GM12878 (cell line): Measurements from ENCODE around the gene TTC23. TPM values are rescaled to one million over a fixed set of nuclear protein-coding genes. Genes with fewer than 3 reads are reported as not detected.

Experiments used
- ATAC-seq: fragments of 200-7000 bp; cut with Tn5 transposase; 3 replicates; pipeline ENCODE4 v1.9.1; 2020; ENCODE audit warnings: mild to moderate bottlenecking, moderate library complexity
- BruUV-seq: library from RNA; stranded (reverse); fragments of 400-500 nt; replicated peaks from 2 replicates; lab custom pipeline; 2021; lab: Mats Ljungman, UMichigan
- CTCF ChIA-PET: fragments of 300-600 bp; sonication (Branson Sonifier 250); formaldehyde crosslinking; extraction: SDS; loops from one replicate; lab custom pipeline; 2021; ENCODE audit warnings: inconsistent platforms; lab: Yijun Ruan, JAX
- POLR2A ChIA-PET: fragments of 350-600 bp; formaldehyde crosslinking; extraction: SDS; loops from one replicate; lab custom pipeline; 2021; ENCODE audit warnings: inconsistent platforms; lab: Charles Lee
- RAD21 ChIA-PET: fragments of 300-600 bp; sonication (Branson Sonifier 250); formaldehyde crosslinking; loops from one replicate; lab custom pipeline; 2023; ENCODE audit warnings: antibody characterized with exemption; ENCODE audit not compliant: unreplicated experiment; lab: Charles Lee
- SMC1A ChIA-PET: fragments of 300-600 bp; sonication (Branson Sonifier 250); formaldehyde crosslinking; loops from one replicate; lab custom pipeline; 2023; ENCODE audit not compliant: unreplicated experiment, uncharacterized antibody; lab: Charles Lee
- DNase-seq: peaks from one replicate; pipeline ENCODE4 v3.0.0-alpha.2; 2011; ENCODE audit warnings: low read depth, low spot score
- FAIRE-seq: peaks from 3 replicates; lab custom pipeline; 2011; peaks lifted over from hg19 to GRCh38; lab: Jason Lieb, UNC
- H2AFZ ChIP-seq: 2 replicates; pipeline ENCODE4 v1.6.0; 2011; ENCODE audit warnings: low read depth, low read length, control low read depth; ENCODE audit not compliant: control insufficient read depth
- H3K27ac ChIP-seq: 2 replicates; pipeline ENCODE4 v1.5.1; 2011; ENCODE audit warnings: control low read depth; ENCODE audit not compliant: control insufficient read depth, insufficient read depth
- H3K27me3 ChIP-seq, 2 experiments: replicated peaks in 1 of 2; 2 replicates each; pipeline versions ENCODE4 v1.6.0 to v1.6.1; 2011; ENCODE audit warnings: low read length in 1 of 2; ENCODE audit not compliant: control insufficient read depth in 2 of 2, insufficient read depth in 2 of 2
- H3K36me3 ChIP-seq, 2 experiments: 2 replicates each; pipeline ENCODE4 v1.5.1; 2011; ENCODE audit warnings: low read length in 1 of 2; ENCODE audit not compliant: control insufficient read depth in 2 of 2, insufficient read depth in 2 of 2
- H3K4me1 ChIP-seq: 2 replicates; pipeline ENCODE4 v1.6.1; 2011; ENCODE audit warnings: mild to moderate bottlenecking, low read length, moderate library complexity, mixed read lengths; ENCODE audit not compliant: control insufficient read depth, insufficient read depth
- H3K4me2 ChIP-seq: 2 replicates; pipeline ENCODE4 v1.6.0; 2011; ENCODE audit warnings: control low read depth; ENCODE audit not compliant: control insufficient read depth, insufficient read depth
- H3K4me3 ChIP-seq: fragments of 200-600 bp; sonication (generic); 2 replicates; pipeline ENCODE4 v1.5.1; 2016
- H3K79me2 ChIP-seq: 2 replicates; pipeline ENCODE4 v1.6.0; 2011; ENCODE audit warnings: low read length; ENCODE audit not compliant: control insufficient read depth, insufficient read depth
- H3K9ac ChIP-seq: 2 replicates; pipeline ENCODE4 v1.8.0; 2011; ENCODE audit warnings: low read length, control low read depth, mixed read lengths; ENCODE audit not compliant: control insufficient read depth, insufficient read depth
- H3K9me3 ChIP-seq: replicated peaks from 3 replicates; pipeline ENCODE4 v1.5.1; 2011; ENCODE audit warnings: mild to moderate bottlenecking, low read length; ENCODE audit not compliant: control insufficient read depth, insufficient read depth
- H4K20me1 ChIP-seq: 2 replicates; pipeline ENCODE4 v1.6.0; 2011; ENCODE audit not compliant: control insufficient read depth, insufficient read depth
- ATF7 ChIP-seq: fragments of 450-650 bp; IDR thresholded peaks from 2 replicates; pipeline ENCODE4 v1.6.1; 2016; ENCODE audit warnings: low read depth, mild to moderate bottlenecking
- CHD1 ChIP-seq: IDR thresholded peaks from 2 replicates; pipeline ENCODE4 v1.6.1; 2012; ENCODE audit warnings: low read depth, low read length, improper control_type of control experiment
- CHD2 ChIP-seq: IDR thresholded peaks from 2 replicates; pipeline ENCODE4 v1.6.1; 2011; ENCODE audit warnings: low read depth, low read length, improper control_type of control experiment, borderline replicate concordance
- ELK1 ChIP-seq: IDR thresholded peaks from 2 replicates; pipeline ENCODE4 v1.6.1; 2012; ENCODE audit warnings: low read depth, low read length, improper control_type of control experiment
- MTA3 ChIP-seq: IDR thresholded peaks from 2 replicates; pipeline ENCODE4 v1.6.1; 2012; ENCODE audit warnings: low read length, inconsistent platforms, borderline replicate concordance
- POU2F2 ChIP-seq: IDR thresholded peaks from 3 replicates; pipeline ENCODE4 v1.6.1; 2011; ENCODE audit warnings: low read depth, mild to moderate bottlenecking, low read length, borderline replicate concordance
- WGBS: methylation state at CpG from one replicate; pipeline ENCODE4 v1.1.6; 2016; ENCODE audit warnings: low lambda C conversion rate; ENCODE audit not compliant: insufficient replicate concordance, insufficient coverage; ENCODE audit errors: missing lambda C conversion rate; 5-methylcytosine and 5-hydroxymethylcytosine counted together
- in situ Hi-C: fragments of 300-500 bp; cut with MboI; formaldehyde crosslinking; loops from 9 replicates; pipeline ENCODE4 v1.14.3; 2018; ENCODE audit warnings: mixed read lengths
- intact Hi-C: fragments of 100-400 bp; cut with micrococcal nuclease; formaldehyde crosslinking; loops from one replicate; pipeline ENCODE4 v1.14.2; 2022; ENCODE audit not compliant: unreplicated experiment
- polyA plus RNA-seq, 11 experiments: library from polyadenylated mRNA; depleted of rRNA in 4 of 11; unstranded in 6 of 11; stranded (reverse) in 5 of 11; fragments of >200 nt; fragmentation: Nextera tagmentation in 4 of 11; fragmentation: Illumina TruSeq in 1 of 11; extraction: Ambion mirVana in 4 of 11; extraction: Trizol in 1 of 11; gene quantifications; 1 replicate in 1 of 11; 2 replicates in 10 of 11; pipeline versions ENCODE4 v1.2.1 to v1.2.3, GENCODE V29; 2011 to 2016; ENCODE audit warnings: inconsistent platforms in 2 of 11, missing spikeins in 2 of 11, low read depth in 1 of 11
- total RNA-seq, 4 experiments: library from RNA; depleted of rRNA in 3 of 4; stranded (reverse); fragments of >200 nt in 3 of 4; fragmentation: Illumina TruSeq in 1 of 4; extraction: Trizol in 1 of 4; gene quantifications; 2 replicates each; pipeline versions ENCODE4 v1.2.1 to v1.2.3, GENCODE V29; 2013 to 2021

The TTC23 gene
- total and polyA plus RNA-seq, 10 of the 15 experiments (the other 5 are each of a cell fraction or from before 2014, with no cell fraction given), result 1.2 to 9.0 (median 6.5) TPM

GRCh38 chr15:99098426-99098825 lies 151.0 kb downstream of the TTC23 start:
- H3K27ac ChIP-seq, result no peak overlapping the region
- no peak overlapping the region for H3K9ac ChIP-seq
- H3K27me3 ChIP-seq, result peaks cover 0 to 15% of the 10 kb centered on the region in 2 experiments; a peak in 2 of 4 replicates
- DNase-seq, result no peak
- H2AFZ ChIP-seq, result no peak overlapping the region
- H3K4me1 ChIP-seq, result no peaks in the 10 kb centered on the region
- H3K79me2 ChIP-seq, result no peaks in the 10 kb centered on the region
- H4K20me1 ChIP-seq, result no peaks in the 10 kb centered on the region
- RAD21 ChIA-PET, result interaction anchor here (0.6 kb wide), 1 partner anchor 60 kb away, joined by 3 read pairs; no protein-coding TSS in a partner anchor
- in situ Hi-C loops (loop anchor here (5.0 kb wide), 1 partner anchor 114 kb away; no protein-coding TSS in a partner anchor), intact Hi-C loops (no loop called here)
- H3K4me2 ChIP-seq, result no peak overlapping the region
- no peak for FAIRE-seq
- no peaks in the 10 kb centered on the region for H3K36me3 ChIP-seq
- H3K4me3 ChIP-seq, result no peak overlapping the region
- TF ChIP-seq CHD2 (no peak), POU2F2 (no peak), CHD1 (no peak), MTA3 (no peak), ELK1 (no peak), ATF7 (no peak)
- POLR2A ChIA-PET, result no interaction called here
- ATAC-seq, result no peak
- 60% methylated on average over 12 of the region's 12 CpGs for WGBS
- no TSS peak for BruUV-seq
- CTCF ChIA-PET, result interaction anchor here (0.5 to 6.7 kb wide), 7 partner anchors 10 to 314 kb away, joined by 3 to 111 read pairs (median 3); no protein-coding TSS in a partner anchor
- no peaks in the 10 kb centered on the region for H3K9me3 ChIP-seq
- SMC1A ChIA-PET, result interaction anchor here (2.3 to 4.4 kb wide), 2 partner anchors 22 to 116 kb away, joined by 8 to 45 read pairs; no protein-coding TSS in a partner anchor
